Glomerular visceral epithelial cell (primary cell): Measurements from ENCODE around the gene DYRK1A.
A peak's percentile ranks its signal among the peaks of the same experiment; 100 is the strongest.

Source experiments
- DNase-seq: peaks from one replicate; pipeline ENCODE4 v3.0.0-alpha.2; 2016; ENCODE audit errors: extremely low spot score

DYRK1A gene

GRCh38 chr21:37419228-37419906 is 52.8 kb downstream of the DYRK1A start:
- no peak for DNase-seq

- no peak for DNase-seq
Observed at GRCh38 chr21:37421306-37421705, 54.7 kb downstream of the DYRK1A start.

GRCh38 chr21:37422382-37422781 is 55.8 kb downstream of the DYRK1A start:
- DNase-seq: no peak

GRCh38 chr21:37423103-37423502 is 56.5 kb downstream of the DYRK1A start:
- DNase-seq: no peak

GRCh38 chr21:37424396-37424795 is 57.8 kb downstream of the DYRK1A start:
- no peak for DNase-seq

GRCh38 chr21:37425001-37425400 is 58.4 kb downstream of the DYRK1A start:
- no peak for DNase-seq

- DNase-seq: no peak
Observed at GRCh38 chr21:37425684-37426083, 59.1 kb downstream of the DYRK1A start.

- DNase-seq: no peak
Observed at GRCh38 chr21:37427221-37427620, 60.6 kb downstream of the DYRK1A start.

- DNase-seq: no peak
Observed at GRCh38 chr21:37429356-37429755, 62.8 kb downstream of the DYRK1A start.

GRCh38 chr21:37430184-37430821 is 63.7 kb downstream of the DYRK1A start:
- DNase-seq: peak; percentile 9

- no peak for DNase-seq
Observed at GRCh38 chr21:37431243-37431642, 64.7 kb downstream of the DYRK1A start.

GRCh38 chr21:37432710-37433455 is 66.3 kb downstream of the DYRK1A start:
- no peak for DNase-seq

- no peak for DNase-seq
Observed at GRCh38 chr21:37433456-37433840, 66.9 kb downstream of the DYRK1A start.

GRCh38 chr21:37435120-37435519 is 68.5 kb downstream of the DYRK1A start:
- DNase-seq: peak; percentile 41

GRCh38 chr21:37435711-37436110 is 69.1 kb downstream of the DYRK1A start:
- no peak for DNase-seq

- DNase-seq: no peak
Observed at GRCh38 chr21:37436174-37436573, 69.6 kb downstream of the DYRK1A start.

GRCh38 chr21:37437376-37438080 is 71.0 kb downstream of the DYRK1A start:
- no peak for DNase-seq

- no peak for DNase-seq
Observed at GRCh38 chr21:37443683-37444082, 77.1 kb downstream of the DYRK1A start.

GRCh38 chr21:37445228-37445627 is 78.7 kb downstream of the DYRK1A start:
- DNase-seq: no peak

- DNase-seq: no peak
Observed at GRCh38 chr21:37446552-37446951, 80.0 kb downstream of the DYRK1A start.

- DNase-seq: no peak
Observed at GRCh38 chr21:37447288-37447936, 80.8 kb downstream of the DYRK1A start.
